ENCODE results near the gene PSMD4.
"Not testable (repeated sequence)": the region's sequence is repeated elsewhere in the genome, so short reads cannot be mapped to it uniquely, and the experiment has no call there.

PSMD4 gene

DNA sequence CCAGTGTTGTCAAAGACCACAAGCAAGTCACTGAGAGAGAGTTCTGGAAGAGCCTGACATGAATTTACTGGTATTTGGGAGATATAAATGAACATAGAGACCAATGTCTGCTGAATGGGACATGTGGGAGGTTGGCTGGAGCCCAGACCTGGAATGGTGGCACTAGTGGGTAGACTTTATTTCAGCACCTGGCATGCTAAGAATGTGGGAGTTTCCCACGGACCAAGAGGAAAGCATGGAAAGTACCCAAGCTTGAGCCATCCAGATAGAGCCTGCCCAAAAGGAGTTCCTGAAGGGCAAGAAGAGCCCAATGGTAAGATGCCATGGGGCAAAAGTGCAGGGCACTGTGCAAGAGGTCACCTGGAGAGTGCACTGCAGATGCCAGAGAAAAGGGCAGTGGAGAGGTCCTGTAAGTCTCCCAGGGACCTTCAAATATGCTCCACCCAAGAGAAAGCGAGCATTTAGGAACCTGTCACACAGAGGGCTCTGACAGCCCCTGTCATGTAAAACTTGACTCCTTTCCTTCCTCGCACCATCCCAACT is 19.5 kb downstream of the PSMD4 start:
- DNase-seq (ENCODE audit: low spot score), result no peak

DNA sequence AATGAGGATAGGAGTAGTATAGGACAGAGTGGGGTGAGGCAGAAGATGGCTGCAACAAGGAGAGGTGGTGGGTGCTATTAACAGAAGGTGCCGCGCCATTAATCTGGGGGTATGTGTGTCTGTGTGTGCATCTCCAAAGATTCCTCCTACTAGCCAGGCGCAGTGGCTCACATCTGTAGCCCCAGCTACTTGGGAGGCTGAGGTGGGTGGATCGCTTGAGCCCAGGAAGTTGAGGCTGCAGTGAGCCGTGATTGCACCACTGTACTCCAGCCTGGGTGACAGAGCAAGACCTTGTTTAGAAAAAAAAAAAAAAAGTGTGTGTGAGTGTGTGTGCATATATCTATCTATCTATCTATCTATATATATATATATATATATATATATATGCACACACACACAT is 20.8 kb downstream of the PSMD4 start:
- DNase-seq (ENCODE audit: low spot score), result not testable (repeated sequence)

DNA sequence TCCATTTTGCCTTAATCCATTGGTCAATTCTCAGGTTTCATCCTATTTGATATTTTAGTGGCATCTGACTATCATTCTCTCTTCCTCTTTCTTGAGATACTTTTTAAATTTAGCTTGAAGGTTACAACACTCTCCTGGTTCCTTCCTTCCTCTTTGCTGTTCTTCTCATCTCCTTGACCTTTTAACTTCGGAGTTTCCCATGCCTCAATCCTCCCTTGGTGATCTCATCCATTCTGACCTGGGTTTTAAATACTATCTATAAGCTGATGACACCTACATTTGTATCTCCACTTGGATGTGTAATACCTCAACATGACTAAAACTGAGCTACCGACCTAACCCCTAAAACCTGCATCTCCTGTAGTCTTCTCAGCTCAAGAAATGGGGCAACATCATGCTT is 22.7 kb downstream of the PSMD4 start:
- DNase-seq (ENCODE audit: low spot score), result no peak

DNA sequence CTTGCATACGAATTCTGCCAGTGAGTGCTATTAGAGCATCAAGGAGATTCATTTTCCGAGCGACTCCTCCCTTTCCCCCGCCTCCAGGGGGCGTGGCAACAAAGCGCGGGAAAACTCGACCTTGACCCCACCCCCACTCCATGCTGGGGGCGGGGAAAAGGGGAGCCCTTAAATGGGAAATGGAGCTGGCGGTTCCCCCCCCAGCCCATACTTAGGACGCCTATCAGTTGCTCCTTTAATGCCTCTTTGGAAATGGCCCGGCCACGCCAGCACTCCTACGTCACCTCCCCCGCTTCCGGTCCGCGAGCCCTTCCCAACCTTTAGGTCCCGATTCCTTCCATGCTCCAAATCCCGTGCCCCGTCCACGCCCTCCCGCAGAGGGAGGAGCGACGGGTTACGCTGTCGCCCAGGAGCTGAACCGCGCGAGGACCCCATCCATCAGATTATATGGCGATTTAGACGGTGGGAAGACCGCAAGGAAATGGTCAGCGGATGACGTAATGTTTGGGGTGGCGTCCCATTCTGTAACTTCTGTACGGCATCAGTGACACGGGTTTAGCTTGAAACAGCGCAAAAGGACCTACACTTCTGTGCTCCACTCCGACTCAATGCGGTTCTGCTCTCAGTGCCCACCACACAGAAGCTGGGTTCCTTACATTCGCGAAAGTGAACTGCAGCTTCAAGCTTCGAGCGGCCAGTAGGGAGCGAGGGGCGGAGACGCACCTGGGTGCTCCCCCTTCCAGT is 26.9 kb downstream of the PSMD4 start:
- peak; percentile 96 for DNase-seq (ENCODE audit: low spot score)

DNA sequence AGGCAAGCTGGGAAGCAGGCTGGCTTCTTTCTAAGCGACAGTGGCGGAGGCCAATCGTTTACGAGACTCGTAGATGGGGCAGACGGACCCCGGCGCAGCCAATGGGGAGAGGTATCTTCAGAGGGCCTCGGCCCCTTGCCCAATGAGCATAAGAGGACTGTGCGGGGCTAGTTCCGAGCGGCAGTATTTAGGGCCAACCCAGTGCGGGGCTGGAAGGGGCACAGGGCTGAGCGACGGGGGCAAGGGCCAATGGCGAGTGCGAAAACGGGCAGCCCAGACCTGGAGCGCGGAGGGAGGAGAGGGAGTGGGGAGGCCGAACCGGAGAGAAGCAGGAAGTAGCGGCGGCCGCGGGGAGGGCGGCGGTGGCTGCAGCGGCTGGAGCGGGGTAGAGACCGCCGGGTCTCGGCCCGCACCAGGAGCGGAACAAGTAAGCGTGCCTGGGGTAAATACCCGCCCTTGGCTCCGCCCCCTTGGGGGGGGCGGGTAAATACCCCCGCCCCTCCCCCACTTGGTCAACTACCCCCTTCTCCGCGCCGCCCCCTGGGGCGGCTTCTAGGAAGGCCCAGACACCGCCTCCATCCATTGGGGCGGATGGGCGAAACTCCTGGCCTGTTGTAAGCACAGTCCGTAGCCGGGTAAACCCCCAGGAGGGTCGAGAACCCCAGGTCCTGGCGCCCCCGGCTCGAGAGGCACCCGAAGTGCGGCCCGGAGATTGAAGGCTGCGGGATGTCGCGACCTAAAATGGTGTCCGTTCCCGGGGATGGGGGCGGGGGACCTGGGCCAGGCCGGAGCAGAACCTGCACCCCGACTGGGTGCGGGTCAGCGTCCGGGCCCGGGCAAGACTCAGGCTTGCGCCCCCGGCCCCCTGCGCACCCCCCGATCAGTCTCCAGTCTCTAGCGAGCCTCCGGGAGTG is 27.7 kb downstream of the PSMD4 start, which contains the start of gene ZNF687:
Gene ZNF687 (plus strand): TSS at position 331 of the 914 bp plus-strand sequence. CDS start 3,993 bp downstream, outside the sequence.
- DNase-seq (ENCODE audit: low spot score), result peak; percentile 100

DNA sequence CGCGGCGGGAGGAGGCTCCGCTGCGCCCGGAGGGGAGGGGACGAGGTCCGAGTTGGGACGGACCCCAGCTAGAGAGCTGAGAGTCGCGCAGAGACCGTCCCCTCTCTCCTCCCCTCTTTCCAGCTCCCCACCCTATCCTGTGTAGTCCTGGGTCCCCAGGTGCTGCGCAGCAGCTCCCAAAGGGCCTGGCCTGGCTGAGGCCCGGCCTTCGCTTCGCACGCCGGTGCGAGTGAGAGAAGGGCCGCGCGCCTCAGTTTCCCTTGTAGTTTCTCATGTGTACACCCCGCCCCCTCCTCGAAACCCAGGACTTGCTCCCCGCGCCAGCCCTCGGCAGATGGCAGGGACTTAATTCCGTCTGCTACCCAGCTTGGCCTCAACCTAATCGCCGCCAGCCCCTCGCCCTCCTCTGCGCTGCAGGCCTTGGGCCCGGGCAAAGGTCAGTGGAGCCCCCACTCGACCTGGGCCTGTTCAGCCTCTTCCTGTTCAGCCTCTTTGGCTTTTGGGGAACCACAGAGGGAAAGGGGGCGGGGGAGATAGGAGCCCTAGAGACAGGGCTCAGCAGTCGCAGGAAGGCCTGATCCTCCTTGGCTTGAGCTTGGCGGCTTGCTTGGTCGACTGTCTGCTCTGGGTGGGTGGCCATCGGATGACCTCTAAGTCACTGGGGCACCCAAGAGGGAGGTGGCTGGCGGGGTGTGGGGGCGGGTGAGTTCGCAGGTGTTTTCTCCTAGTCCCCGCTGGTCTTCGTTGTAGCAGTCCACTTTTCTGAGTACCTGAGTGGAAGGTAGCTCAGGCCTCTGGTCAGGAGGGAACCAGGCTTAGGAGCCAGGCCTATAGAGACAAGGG is 28.6 kb downstream of the PSMD4 start:
- no peak for DNase-seq (ENCODE audit: low spot score)

DNA sequence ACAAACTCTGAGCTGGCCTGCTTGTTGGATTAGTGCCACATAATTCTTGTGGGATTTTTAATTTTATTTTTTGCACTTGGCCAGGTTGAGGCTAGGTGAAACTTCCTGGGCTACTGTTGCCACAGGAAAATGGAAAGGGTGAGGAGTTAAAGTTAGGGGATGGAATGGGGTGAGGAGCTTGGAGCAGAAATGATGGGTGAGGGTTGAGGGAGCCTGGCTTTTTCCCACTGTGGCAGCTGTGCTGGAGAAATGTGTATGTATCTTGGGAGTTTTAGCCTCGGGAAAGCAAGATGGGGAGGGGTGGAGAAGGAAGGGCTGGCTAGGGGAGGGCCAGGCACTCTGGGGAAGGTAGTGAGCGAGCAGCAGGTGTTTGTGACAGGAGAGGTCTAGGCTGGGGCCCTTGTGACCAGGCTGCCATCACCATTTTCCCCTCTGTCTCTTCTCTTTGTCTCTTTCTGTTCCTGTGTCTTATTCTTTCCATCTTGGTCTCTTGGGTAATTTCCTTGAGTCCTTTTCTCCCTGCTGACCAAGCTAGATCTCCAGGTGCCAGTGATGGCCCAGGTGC is 29.6 kb downstream of the PSMD4 start:
- no peak for DNase-seq (ENCODE audit: low spot score)

DNA sequence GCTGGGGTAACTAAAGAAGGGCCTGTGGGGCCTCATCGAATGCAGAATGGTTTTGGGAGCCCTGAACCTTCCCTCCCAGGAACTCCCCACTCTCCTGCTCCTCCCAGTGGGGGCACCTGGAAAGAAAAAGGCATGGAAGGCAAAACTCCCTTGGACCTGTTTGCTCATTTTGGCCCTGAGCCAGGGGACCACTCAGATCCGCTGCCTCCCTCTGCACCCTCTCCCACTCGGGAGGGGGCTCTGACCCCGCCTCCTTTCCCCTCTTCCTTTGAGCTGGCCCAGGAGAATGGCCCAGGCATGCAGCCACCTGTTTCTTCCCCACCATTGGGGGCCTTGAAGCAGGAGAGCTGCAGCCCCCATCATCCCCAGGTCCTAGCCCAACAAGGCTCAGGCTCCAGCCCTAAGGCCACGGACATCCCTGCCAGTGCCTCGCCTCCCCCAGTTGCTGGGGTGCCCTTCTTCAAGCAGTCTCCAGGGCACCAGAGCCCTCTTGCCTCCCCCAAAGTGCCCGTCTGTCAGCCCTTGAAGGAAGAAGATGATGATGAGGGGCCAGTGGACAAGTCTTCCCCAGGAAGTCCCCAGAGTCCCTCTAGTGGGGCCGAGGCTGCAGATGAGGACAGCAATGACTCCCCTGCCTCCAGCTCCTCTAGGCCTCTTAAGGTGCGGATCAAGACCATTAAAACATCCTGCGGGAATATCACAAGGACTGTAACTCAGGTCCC is 32.2 kb downstream of the PSMD4 start:
- DNase-seq (ENCODE audit: low spot score), result no peak

DNA sequence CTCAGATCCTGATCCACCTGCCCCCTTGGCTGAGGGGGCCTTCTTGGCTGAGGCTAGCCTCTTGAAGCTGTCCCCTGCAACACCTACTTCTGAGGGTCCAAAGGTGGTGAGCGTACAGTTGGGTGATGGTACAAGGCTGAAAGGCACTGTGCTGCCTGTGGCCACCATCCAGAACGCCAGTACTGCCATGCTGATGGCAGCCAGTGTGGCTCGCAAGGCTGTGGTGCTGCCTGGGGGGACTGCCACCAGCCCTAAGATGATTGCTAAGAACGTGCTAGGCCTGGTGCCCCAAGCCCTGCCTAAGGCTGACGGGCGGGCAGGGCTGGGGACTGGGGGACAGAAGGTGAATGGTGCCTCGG is 32.8 kb downstream of the PSMD4 start:
- DNase-seq (ENCODE audit: low spot score), result no peak

DNA sequence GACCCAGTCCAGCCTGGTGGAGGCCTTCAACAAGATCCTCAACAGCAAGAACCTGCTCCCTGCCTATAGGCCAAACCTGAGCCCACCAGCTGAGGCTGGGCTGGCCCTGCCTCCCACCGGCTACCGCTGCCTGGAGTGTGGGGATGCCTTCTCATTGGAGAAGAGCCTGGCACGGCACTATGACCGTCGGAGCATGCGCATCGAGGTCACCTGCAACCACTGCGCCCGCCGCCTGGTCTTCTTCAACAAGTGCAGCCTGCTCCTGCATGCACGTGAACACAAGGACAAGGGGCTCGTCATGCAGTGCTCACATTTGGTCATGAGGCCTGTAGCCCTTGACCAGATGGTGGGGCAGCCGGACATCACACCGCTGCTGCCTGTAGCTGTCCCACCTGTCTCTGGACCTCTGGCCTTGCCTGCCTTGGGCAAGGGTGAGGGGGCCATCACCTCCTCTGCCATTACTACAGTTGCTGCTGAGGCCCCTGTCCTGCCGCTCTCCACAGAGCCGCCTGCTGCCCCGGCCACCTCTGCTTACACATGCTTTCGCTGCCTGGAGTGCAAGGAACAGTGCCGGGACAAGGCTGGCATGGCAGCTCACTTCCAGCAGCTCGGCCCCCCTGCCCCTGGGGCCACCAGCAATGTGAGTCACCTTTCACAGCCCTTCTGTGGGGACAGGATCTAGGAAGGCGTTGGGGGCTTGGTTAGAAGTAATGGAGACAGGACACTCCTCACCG is 33.4 kb downstream of the PSMD4 start:
- no peak for DNase-seq (ENCODE audit: low spot score)

DNA sequence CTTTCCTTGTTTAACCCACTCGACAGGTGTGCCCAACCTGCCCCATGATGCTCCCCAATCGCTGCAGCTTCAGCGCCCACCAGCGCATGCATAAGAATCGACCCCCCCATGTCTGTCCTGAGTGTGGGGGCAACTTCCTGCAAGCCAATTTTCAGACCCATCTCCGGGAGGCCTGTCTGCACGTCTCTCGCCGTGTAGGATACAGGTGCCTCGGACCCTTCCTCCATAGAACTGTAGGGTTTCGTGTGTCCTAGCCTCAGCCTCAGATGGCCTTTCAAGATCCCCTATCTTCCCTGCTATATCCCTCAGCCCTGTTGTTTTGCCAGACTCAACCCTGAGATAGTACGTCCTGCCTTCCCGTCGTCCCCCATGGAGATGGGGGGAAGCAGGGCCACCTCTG is 34.0 kb downstream of the PSMD4 start:
- no peak for DNase-seq (ENCODE audit: low spot score)

DNA sequence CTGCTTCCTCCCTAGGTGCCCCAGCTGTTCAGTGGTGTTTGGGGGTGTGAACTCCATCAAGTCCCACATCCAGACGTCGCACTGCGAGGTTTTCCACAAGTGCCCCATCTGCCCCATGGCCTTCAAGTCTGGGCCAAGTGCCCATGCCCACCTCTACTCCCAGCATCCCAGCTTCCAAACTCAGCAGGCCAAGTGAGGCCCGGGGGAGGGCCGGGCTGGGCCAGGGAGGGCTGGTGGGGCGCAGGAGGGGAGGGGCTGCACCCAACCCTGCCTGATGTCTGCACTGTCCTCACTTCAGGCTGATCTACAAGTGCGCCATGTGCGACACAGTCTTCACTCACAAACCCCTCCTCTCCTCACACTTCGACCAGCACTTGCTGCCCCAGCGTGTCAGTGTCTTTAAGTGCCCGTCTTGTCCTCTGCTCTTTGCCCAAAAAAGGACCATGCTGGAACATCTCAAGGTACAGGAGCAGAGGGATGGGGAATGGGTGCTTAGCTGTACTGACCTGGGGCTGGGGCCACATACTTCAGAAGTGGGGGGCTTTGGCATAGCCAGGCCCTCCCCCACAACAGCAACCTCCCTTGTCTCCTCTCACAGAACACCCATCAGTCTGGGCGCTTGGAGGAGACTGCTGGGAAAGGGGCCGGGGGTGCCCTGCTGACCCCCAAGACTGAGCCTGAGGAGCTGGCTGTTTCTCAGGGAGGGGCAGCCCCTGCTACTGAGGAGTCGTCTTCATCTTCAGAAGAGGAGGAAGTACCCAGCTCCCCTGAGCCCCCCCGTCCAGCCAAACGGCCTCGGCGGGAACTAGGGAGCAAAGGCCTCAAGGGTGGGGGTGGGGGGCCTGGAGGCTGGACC is 34.8 kb downstream of the PSMD4 start:
- no peak for DNase-seq (ENCODE audit: low spot score)

DNA sequence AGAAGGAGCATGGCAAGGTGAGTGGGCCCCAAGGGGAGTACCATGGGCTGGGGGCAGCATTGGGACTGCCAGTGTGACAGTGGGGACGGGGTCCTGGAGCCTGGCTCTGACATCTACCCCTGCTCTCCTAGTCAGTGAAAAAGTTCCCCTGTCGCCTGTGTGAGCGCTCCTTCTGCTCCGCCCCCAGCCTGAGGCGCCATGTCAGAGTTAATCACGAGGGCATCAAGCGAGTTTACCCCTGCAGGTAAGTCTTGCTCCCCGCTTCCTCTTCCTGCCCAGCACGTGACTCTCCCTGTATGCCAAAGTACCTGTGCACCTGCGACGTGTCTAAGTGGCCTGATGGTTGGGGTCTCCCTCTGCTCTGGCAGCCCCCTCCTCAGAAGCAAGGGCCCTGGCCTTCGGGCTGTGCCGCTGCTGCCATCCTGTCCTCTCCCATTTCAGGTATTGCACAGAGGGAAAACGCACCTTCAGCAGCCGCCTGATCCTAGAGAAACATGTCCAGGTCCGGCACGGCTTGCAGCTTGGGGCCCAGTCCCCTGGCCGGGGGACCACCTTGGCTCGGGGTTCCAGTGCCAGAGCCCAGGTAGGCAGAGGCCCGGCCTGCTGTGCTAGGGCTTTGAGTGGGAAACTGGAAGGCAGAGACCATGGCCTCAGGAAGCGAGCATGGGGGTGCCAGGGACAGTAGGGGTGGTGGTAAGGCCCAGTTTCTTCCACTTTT is 35.6 kb downstream of the PSMD4 start:
- DNase-seq (ENCODE audit: low spot score), result no peak

DNA sequence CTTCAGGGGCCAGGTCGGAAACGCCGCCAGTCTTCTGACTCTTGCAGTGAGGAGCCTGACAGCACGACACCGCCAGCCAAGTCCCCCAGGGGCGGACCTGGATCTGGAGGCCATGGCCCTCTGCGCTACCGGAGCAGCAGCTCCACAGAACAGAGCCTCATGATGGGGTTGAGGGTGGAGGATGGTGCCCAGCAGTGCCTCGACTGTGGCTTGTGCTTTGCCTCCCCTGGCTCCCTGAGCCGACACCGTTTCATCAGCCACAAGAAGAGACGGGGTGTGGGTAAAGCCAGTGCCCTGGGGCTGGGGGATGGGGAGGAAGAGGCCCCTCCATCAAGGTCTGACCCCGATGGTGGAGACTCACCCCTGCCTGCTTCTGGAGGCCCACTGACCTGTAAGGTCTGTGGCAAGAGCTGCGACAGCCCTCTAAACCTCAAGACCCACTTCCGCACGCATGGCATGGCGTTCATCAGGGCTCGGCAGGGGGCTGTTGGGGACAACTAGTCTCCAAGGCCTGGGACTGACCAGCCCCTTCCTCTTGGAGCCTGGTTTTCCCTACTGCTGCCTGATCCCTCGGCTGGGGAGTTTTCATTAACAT is 36.3 kb downstream of the PSMD4 start:
- DNase-seq (ENCODE audit: low spot score), result no peak

DNA sequence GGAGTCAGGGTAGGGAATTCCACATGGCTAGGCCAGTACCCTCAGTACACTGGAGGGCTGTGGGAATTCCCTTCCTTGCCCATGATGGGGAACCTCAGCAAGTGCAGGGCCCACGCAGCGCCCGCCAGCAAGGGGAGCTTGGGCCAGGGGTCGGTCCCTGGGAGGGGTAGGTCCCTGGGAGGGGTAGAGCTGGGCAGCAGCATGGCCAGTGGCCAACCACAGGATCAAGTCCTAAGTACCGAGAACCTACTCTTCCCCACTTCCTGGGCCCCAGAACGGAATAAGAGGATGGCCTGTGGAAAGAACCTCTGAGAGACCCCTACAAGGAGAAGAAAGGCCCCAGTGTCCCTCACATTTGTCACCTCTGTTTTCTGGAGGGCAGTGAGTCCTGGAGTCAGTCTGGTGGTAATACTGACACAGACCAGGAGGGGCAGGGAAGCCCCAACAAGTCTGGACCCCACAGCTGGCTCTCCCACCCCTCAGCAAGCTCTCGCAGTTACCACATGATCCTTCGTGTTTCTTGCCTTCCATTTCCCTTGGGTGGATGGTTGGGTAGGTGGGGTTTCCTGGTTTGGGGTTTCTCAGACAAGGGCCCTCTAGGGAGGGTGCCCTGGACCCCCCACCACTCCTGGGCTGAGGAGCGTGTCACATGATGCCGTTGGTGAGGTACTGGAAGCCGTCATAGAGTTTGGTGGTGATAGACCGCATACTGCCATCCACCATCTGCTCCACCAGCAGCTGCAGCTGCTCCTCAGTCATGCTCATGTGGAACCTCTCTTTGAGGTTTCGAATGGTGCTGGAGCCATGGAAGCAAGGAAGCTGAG is 37.9 kb downstream of the PSMD4 start:
- no peak for DNase-seq (ENCODE audit: low spot score)

DNA sequence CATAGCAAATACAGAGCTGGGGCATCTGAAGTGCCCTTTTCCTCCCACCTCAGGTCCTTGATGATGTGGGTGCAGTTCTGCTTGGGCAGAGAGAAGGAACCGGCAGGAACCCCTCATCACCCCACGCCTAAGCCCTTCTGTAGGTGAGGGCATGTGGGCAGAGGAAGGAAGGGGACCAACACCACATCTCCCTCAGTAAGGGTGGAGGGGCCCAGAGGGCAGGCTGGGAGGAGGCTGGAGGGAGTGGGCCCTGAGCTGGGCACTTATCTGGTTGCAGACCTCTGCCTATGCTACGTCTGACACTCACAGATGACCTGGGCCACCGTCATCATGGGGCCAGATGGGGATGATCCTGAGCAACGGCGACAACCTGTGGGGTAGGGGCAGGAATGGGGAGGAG is 38.6 kb downstream of the PSMD4 start:
- DNase-seq (ENCODE audit: low spot score), result no peak

DNA sequence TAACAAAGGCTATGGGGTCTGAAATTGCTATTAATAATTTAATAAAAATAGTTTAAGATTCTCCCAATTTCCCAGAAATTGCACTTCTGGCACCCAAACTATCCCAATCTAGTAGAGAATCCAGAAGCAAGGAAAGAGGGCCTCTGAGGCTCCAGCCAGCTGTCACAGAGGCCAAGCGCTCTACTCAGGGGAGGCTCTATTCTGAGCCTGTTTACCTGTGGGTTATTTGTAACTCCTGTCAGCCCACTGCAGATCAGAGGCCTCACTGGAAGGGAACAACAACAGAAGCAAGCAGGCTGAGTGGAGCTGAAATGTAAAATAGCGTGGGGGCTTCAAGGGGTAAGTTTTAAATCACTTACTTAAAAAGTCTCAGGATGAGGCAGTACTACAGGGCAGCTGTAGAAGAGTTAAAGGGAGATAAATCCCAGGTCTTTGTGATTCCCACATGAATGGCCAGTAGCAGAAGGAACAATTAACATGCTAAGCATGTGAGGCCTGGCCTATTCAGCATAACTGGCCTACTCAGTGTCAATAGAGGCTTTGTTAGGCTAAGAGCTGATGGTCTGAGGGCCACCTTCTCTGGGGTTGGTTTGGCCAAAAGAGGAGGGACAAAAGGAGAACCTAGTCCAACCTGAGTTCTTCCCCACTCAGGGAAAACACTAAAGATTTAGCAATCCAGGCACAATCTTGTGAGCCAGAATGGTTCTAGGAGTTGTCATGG is 40.4 kb downstream of the PSMD4 start:
- peak; percentile 83 for DNase-seq (ENCODE audit: low spot score)

Measured in putamen (tissue), 1 donor.